MM.1S (cell line): ENCODE measurements around the gene ERCC5.
A peak's percentile ranks its signal among the peaks of the same experiment; 100 is the strongest.

Experiments used
- DNase-seq: peaks from one replicate; pipeline ENCODE4 v3.0.0-alpha.2; 2015
- H2AFZ ChIP-seq: fragments of 300-600 bp; sonication (generic); 2 replicates; pipeline ENCODE4 v1.6.0; 2016; ENCODE audit warnings: antibody characterized with exemption, low read length
- H3F3A ChIP-seq: fragments of 300-600 bp; sonication (generic); 2 replicates; pipeline ENCODE4 v1.6.1; 2016; ENCODE audit warnings: mild to moderate bottlenecking, antibody characterized with exemption, low read length, moderate library complexity, mixed read lengths; ENCODE audit not compliant: insufficient read depth
- H3K27ac ChIP-seq: fragments of 300-600 bp; sonication (generic); 2 replicates; pipeline ENCODE4 v1.5.1; 2016; ENCODE audit warnings: mild to moderate bottlenecking, low read length
- H3K27me3 ChIP-seq: fragments of 300-600 bp; sonication (generic); replicated peaks from 2 replicates; pipeline ENCODE4 v1.6.0; 2016; ENCODE audit warnings: low read length; ENCODE audit not compliant: insufficient read depth
- H3K36me3 ChIP-seq: fragments of 300-600 bp; sonication (generic); replicated peaks from 2 replicates; pipeline ENCODE4 v1.6.1; 2016; ENCODE audit warnings: mild to moderate bottlenecking, low read length, mixed read lengths; ENCODE audit not compliant: insufficient read depth
- H3K4me1 ChIP-seq: fragments of 300-600 bp; sonication (generic); 2 replicates; pipeline ENCODE4 v1.6.1; 2016; ENCODE audit warnings: low read length, mixed read lengths
- H3K4me2 ChIP-seq: fragments of 300-600 bp; sonication (generic); 2 replicates; pipeline ENCODE4 v1.6.0; 2016; ENCODE audit warnings: low read depth, low read length
- H3K4me3 ChIP-seq: fragments of 300-600 bp; sonication (generic); 2 replicates; pipeline ENCODE4 v1.5.1; 2016; ENCODE audit warnings: low read length, mixed read lengths
- H3K79me2 ChIP-seq: fragments of 300-600 bp; sonication (generic); 2 replicates; pipeline ENCODE4 v1.6.1; 2016; ENCODE audit warnings: mixed run types, low read length, mixed read lengths
- H3K9ac ChIP-seq: fragments of 300-600 bp; sonication (generic); 2 replicates; pipeline ENCODE4 v1.6.1; 2016; ENCODE audit warnings: low read length, mixed read lengths
- H3K9me2 ChIP-seq: fragments of 300-600 bp; sonication (generic); replicated peaks from 2 replicates; pipeline ENCODE4 v1.6.1; 2016; ENCODE audit warnings: mild to moderate bottlenecking, low read length, mixed read lengths; ENCODE audit not compliant: insufficient read depth
- H3K9me3 ChIP-seq: fragments of 300-600 bp; sonication (generic); replicated peaks from 2 replicates; pipeline ENCODE4 v1.6.1; 2016; ENCODE audit warnings: mild to moderate bottlenecking, low read length, mixed read lengths; ENCODE audit not compliant: insufficient read depth
- H4K20me1 ChIP-seq: fragments of 300-600 bp; sonication (generic); 2 replicates; pipeline ENCODE4 v1.6.1; 2016; ENCODE audit warnings: mild to moderate bottlenecking, low read length, moderate library complexity, mixed read lengths; ENCODE audit not compliant: insufficient read depth
- EZH2 ChIP-seq: fragments of 300-600 bp; sonication (generic); optimal IDR thresholded peaks from 2 replicates; pipeline ENCODE3; 2017; ENCODE audit warnings: low read depth, mild to moderate bottlenecking, antibody characterized with exemption, low read length, mixed read lengths
- EZH2phosphoT487 ChIP-seq: fragments of 300-600 bp; sonication (generic); IDR thresholded peaks from 2 replicates; pipeline ENCODE4 v1.6.1; 2018; ENCODE audit warnings: antibody characterized with exemption, low read length
- TF ChIP-seq, protein P1 (sequence below): fragments of 300-600 bp; sonication (generic); IDR thresholded peaks from 2 replicates; pipeline ENCODE4 v1.5.1; 2016; ENCODE audit warnings: antibody characterized with exemption, low read length, mixed read lengths

The ERCC5 gene

GRCh38 chr13:102845289-102845629 is 573 bp upstream of the ERCC5 start:
- H3F3A ChIP-seq, result peaks cover 21% of the 10 kb centered on the region
- H3K36me3 ChIP-seq, result no peaks in the 10 kb centered on the region
- H3K27me3 ChIP-seq, result no peaks in the 10 kb centered on the region
- TF ChIP-seq EZH2phosphoT487, result no peak
- no peak for TF ChIP-seq EZH2
- TF ChIP-seq, protein P1, sequence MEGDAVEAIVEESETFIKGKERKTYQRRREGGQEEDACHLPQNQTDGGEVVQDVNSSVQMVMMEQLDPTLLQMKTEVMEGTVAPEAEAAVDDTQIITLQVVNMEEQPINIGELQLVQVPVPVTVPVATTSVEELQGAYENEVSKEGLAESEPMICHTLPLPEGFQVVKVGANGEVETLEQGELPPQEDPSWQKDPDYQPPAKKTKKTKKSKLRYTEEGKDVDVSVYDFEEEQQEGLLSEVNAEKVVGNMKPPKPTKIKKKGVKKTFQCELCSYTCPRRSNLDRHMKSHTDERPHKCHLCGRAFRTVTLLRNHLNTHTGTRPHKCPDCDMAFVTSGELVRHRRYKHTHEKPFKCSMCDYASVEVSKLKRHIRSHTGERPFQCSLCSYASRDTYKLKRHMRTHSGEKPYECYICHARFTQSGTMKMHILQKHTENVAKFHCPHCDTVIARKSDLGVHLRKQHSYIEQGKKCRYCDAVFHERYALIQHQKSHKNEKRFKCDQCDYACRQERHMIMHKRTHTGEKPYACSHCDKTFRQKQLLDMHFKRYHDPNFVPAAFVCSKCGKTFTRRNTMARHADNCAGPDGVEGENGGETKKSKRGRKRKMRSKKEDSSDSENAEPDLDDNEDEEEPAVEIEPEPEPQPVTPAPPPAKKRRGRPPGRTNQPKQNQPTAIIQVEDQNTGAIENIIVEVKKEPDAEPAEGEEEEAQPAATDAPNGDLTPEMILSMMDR, result no peak
- H3K9ac ChIP-seq, result peak overlapping the region; percentile 96
- peak overlapping the region; percentile 96 for H3K4me3 ChIP-seq
- H3K9me3 ChIP-seq, result no peaks in the 10 kb centered on the region
- H2AFZ ChIP-seq, result peak overlapping the region; percentile 65
- H3K27ac ChIP-seq, result peak overlapping the region; percentile 98
- H3K4me1 ChIP-seq, result peaks cover 6% of the 10 kb centered on the region
- H4K20me1 ChIP-seq, result no peaks in the 10 kb centered on the region
- peak overlapping the region; percentile 72 for H3K4me2 ChIP-seq
- DNase-seq, result no peak
- H3K9me2 ChIP-seq, result no peaks in the 10 kb centered on the region
- H3K79me2 ChIP-seq, result peaks cover 37% of the 10 kb centered on the region

DNA sequence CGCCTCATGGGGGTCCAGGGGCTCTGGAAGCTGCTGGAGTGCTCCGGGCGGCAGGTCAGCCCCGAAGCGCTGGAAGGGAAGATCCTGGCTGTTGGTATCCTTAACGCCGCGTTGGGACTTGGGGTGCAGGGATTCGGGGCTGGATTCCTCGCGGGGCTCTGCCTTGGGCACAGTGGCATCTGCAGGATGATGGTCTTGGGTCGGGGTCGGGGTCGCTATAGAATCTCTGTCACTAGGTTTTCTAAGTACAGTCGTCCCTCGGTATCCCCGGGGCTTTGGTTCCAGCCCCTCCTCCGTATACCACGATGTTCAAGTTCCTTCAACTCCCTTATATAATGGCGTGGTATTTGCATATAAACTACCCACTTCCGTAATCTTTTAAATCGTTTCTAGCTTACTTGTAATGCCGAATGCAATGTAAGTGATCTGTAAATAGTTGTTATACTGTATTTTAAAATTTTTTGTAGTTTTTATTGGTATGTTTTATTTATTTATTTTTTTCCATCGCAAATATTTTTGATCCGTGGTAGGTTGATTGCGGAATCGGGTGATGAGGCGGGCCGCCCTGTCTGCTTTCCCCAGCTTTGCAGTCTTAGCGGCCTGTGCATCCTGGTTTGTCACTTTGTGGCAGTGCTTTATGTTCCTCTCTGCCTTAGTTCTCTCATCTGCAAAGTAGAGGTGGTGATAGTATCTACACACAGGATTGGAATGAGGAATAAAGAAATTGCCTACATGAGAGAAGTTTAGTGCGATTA is 606 bp downstream of the ERCC5 start:
- no peaks in the 10 kb centered on the region for H3K36me3 ChIP-seq
- H3K4me3 ChIP-seq, result peak overlapping the region; percentile 96
- H3K27me3 ChIP-seq, result no peaks in the 10 kb centered on the region
- peaks cover 37% of the 10 kb centered on the region for H3K79me2 ChIP-seq
- H4K20me1 ChIP-seq, result no peaks in the 10 kb centered on the region
- peak overlapping the region; percentile 96 for H3K9ac ChIP-seq
- TF ChIP-seq EZH2, result no peak
- TF ChIP-seq, protein P1, result no peak
- TF ChIP-seq EZH2phosphoT487, result no peak
- peak overlapping the region; percentile 98 for H3K27ac ChIP-seq
- H2AFZ ChIP-seq, result peak overlapping the region; percentile 88
- peaks cover 21% of the 10 kb centered on the region for H3F3A ChIP-seq
- peaks cover 6% of the 10 kb centered on the region for H3K4me1 ChIP-seq
- H3K4me2 ChIP-seq, result peak overlapping the region; percentile 72
- H3K9me2 ChIP-seq, result no peaks in the 10 kb centered on the region
- peak; percentile 45 for DNase-seq
- H3K9me3 ChIP-seq, result no peaks in the 10 kb centered on the region

DNA sequence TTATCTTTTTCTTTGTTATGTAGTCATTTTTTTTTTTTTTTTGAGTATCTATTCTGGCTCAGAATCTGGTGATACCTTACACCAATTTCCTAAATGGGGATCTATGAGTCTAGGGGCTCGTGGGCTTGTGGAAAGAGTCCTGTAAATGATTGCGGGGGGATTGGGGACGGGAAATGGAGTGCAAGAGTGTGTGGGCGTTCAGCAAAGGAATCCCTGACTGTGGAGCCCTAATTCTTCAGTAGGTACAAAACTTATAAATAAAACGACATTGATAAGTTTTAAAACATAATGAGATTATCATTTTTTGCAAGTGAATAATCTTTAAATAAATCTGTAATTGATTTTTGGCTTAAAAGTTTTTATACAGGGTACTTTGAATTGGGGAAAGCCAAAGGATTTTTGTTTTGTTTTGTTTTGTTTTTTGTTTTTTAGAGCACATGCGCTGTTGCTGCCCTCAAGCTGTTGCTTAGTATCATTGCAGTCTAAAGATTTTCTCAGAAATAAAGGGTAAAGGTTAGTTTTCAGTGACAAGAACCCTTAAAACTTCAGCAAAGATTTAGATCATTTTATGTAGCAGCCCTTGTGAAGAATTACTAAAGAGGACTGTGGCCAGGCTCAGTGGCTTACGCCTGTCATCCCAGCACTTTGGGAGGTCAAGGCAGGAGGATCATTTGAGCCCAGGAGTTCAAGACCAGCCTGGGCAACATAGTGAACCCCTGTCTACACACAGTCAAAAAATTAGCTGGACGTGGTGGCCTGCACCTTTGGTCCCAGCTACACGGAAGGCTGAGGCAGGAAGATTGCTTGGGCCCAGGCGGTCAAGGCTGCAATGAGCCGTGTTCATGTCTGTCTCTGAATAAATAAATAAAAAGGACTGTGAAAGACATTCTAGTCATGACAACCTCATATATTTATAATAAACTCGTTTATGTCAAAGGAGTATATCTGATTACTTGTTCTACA is 1.7 kb downstream of the ERCC5 start:
- peak; percentile 59 for DNase-seq
- no peak overlapping the region for H2AFZ ChIP-seq

More for the DNA sequence above, 1.7 kb downstream of the ERCC5 start:
- TF ChIP-seq EZH2phosphoT487, result no peak
- TF ChIP-seq, protein P1, result peak; percentile 80
- Histone ChIP-seq H3F3A (peaks cover 21% of the 10 kb centered on the region), H3K4me3 (peak overlapping the region; percentile 96), H3K27ac (peak overlapping the region; percentile 98; the same call in 1 of the 2 replicates), H3K27me3 (no peaks in the 10 kb centered on the region), H3K9me2 (no peaks in the 10 kb centered on the region), H3K4me2 (peak overlapping the region; percentile 72), H3K9ac (peak overlapping the region; percentile 96; the same call in 1 of the 2 replicates), H4K20me1 (no peaks in the 10 kb centered on the region), H3K9me3 (no peaks in the 10 kb centered on the region), H3K36me3 (no peaks in the 10 kb centered on the region), H3K4me1 (peaks cover 6% of the 10 kb centered on the region), H3K79me2 (peaks cover 37% of the 10 kb centered on the region)
